HepG2 (cell line): ENCODE results near the gene SLC22A31. TPM values are rescaled to one million over a fixed set of nuclear protein-coding genes. Genes with fewer than 3 reads are reported as not detected.

Experiments used
- CEBPB ChIP-seq: IDR thresholded peaks from 2 replicates; pipeline ENCODE4 v1.6.1; 2011; ENCODE audit warnings: low read depth, low read length, improper control_type of control experiment, borderline replicate concordance
- EEA1 ChIP-seq: sonication (generic); formaldehyde crosslinking; IDR thresholded peaks from 2 replicates; pipeline ENCODE4 v1.5.1; 2020; ENCODE audit warnings: mild to moderate bottlenecking, missing genetic modification reagents, borderline replicate concordance
- HMG20B ChIP-seq: conservative IDR thresholded peaks from 2 replicates; pipeline ENCODE4 v1.6.1; 2016; ENCODE audit warnings: missing genetic modification reagents, missing compliant biosample characterization
- HNF4G ChIP-seq, 2 experiments: sonication (generic) in 1 of 2; formaldehyde crosslinking in 1 of 2; IDR thresholded peaks; 2 replicates each; pipeline versions ENCODE4 v1.4.0 to v1.6.1; 2011 to 2020; ENCODE audit warnings: borderline replicate concordance in 2 of 2, low read depth in 2 of 2, mild to moderate bottlenecking in 2 of 2, low read length in 1 of 2, missing genetic modification reagents in 1 of 2, moderate library complexity in 1 of 2
- KLF16 ChIP-seq, 2 experiments: sonication (generic) in 1 of 2; formaldehyde crosslinking in 1 of 2; IDR thresholded peaks; 2 replicates each; pipeline versions ENCODE4 v1.6.1 to v1.8.0; 2016 to 2023; ENCODE audit warnings: missing genetic modification reagents in 2 of 2, missing compliant biosample characterization in 1 of 2
- MED1 ChIP-seq: sonication (generic); formaldehyde crosslinking; IDR thresholded peaks from 2 replicates; pipeline ENCODE4 v1.4.0; 2020; ENCODE audit warnings: missing genetic modification reagents
- NR2F2 ChIP-seq: IDR thresholded peaks from 2 replicates; pipeline ENCODE4 v1.6.1; 2012; ENCODE audit warnings: low read depth, inconsistent platforms, borderline replicate concordance
- RCOR2 ChIP-seq: IDR thresholded peaks from 2 replicates; pipeline ENCODE4 v1.6.1; 2016; ENCODE audit warnings: missing biosample characterization, missing genetic modification reagents
- TBL1XR1 ChIP-seq: fragments of 150-350 bp; IDR thresholded peaks from 2 replicates; pipeline ENCODE4 v1.6.1; 2014; ENCODE audit warnings: borderline replicate concordance, low read length; ENCODE audit not compliant: partially characterized antibody
- ZNF207 ChIP-seq: fragments of 450-650 bp; IDR thresholded peaks from 2 replicates; pipeline ENCODE4 v1.6.1; 2016; ENCODE audit warnings: antibody characterized with exemption, borderline replicate concordance
- ZNF510 ChIP-seq: sonication (generic); formaldehyde crosslinking; IDR thresholded peaks from 2 replicates; pipeline ENCODE4 v1.4.0; 2020; ENCODE audit warnings: low read depth, mild to moderate bottlenecking, missing genetic modification reagents
- polyA plus RNA-seq, 8 experiments: library from polyadenylated mRNA; depleted of rRNA in 3 of 8; stranded (reverse) in 7 of 8; unstranded in 1 of 8; fragments of >200 nt; fragmentation: Illumina TruSeq in 4 of 8; extraction: Trizol in 4 of 8; gene quantifications; 2 replicates each; pipeline versions ENCODE4 v1.2.1 to v1.2.3, GENCODE V29; 2011 to 2016; ENCODE audit warnings: low read depth in 4 of 8, missing spikeins in 1 of 8, mixed read lengths in 1 of 8; ENCODE audit not compliant: insufficient read depth in 1 of 8
- total RNA-seq, 5 experiments: library from RNA; depleted of rRNA; stranded (reverse); fragments of >200 nt; fragmentation: Illumina TruSeq; extraction: Trizol; gene quantifications; 2 replicates each; pipeline ENCODE4 v1.2.3, GENCODE V29; 2016; ENCODE audit warnings: low read depth in 1 of 5
- TF ChIP-seq, protein P1 (sequence below): sonication (generic); formaldehyde crosslinking; IDR thresholded peaks from 2 replicates; pipeline ENCODE4 v1.4.0; 2020; ENCODE audit warnings: missing genetic modification reagents, borderline replicate concordance
- TF ChIP-seq, protein P2 (sequence below): sonication (generic); formaldehyde crosslinking; IDR thresholded peaks from 2 replicates; pipeline ENCODE4 v1.9.0; 2021; ENCODE audit warnings: missing genetic modification reagents, borderline replicate concordance
- TF ChIP-seq, protein P3 (sequence below): IDR thresholded peaks from 2 replicates; pipeline ENCODE4 v1.6.1; 2016; ENCODE audit warnings: mild to moderate bottlenecking
- TF ChIP-seq, protein P4 (sequence below): sonication (generic); formaldehyde crosslinking; IDR thresholded peaks from 2 replicates; pipeline ENCODE4 v1.4.0; 2020; ENCODE audit warnings: mild to moderate bottlenecking, missing genetic modification reagents
- TF ChIP-seq, protein P5 (sequence below): sonication (generic); formaldehyde crosslinking; conservative IDR thresholded peaks from 2 replicates; pipeline ENCODE4 v1.5.0; 2020; ENCODE audit warnings: missing genetic modification reagents

The SLC22A31 gene
- total and polyA plus RNA-seq, 2 of the 13 experiments (the other 11 are each of a cell fraction or from before 2014, with no cell fraction given), result 67.3 to 83.3 TPM

DNA sequence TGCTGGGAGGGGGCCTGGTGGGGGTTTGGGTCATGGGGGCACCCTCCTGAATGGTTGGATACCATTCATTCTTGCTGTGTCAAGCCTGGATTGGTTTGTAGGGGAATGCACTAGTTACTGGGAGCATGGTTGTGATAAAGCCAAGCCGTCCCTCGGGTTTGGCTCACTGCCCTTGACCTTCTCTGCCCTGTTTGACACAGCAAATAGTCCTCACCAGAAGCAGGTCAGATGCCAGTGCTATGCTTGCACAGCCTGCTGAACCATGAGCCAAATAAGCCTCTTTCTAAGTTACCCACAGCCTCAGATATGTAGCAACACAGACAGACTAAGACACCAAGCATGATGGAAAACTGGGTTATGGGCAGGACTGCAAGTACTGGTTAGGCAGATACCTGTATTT is 31.8 kb upstream of the SLC22A31 start (continued):
- TF ChIP-seq, protein P1, sequence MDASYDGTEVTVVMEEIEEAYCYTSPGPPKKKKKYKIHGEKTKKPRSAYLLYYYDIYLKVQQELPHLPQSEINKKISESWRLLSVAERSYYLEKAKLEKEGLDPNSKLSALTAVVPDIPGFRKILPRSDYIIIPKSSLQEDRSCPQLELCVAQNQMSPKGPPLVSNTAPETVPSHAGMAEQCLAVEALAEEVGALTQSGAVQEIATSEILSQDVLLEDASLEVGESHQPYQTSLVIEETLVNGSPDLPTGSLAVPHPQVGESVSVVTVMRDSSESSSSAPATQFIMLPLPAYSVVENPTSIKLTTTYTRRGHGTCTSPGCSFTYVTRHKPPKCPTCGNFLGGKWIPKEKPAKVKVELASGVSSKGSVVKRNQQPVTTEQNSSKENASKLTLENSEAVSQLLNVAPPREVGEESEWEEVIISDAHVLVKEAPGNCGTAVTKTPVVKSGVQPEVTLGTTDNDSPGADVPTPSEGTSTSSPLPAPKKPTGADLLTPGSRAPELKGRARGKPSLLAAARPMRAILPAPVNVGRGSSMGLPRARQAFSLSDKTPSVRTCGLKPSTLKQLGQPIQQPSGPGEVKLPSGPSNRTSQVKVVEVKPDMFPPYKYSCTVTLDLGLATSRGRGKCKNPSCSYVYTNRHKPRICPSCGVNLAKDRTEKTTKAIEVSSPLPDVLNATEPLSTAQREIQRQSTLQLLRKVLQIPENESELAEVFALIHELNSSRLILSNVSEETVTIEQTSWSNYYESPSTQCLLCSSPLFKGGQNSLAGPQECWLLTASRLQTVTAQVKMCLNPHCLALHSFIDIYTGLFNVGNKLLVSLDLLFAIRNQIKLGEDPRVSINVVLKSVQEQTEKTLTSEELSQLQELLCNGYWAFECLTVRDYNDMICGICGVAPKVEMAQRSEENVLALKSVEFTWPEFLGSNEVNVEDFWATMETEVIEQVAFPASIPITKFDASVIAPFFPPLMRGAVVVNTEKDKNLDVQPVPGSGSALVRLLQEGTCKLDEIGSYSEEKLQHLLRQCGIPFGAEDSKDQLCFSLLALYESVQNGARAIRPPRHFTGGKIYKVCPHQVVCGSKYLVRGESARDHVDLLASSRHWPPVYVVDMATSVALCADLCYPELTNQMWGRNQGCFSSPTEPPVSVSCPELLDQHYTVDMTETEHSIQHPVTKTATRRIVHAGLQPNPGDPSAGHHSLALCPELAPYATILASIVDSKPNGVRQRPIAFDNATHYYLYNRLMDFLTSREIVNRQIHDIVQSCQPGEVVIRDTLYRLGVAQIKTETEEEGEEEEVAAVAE, result peak; percentile 63; the same call in 1 of the 2 replicates
- TF ChIP-seq KLF16 (CRISPR knock-in tag; IDR thresholded peaks at IDR 0.05) (peak in 1 of 2 experiments; percentile 57; a peak in 1 of 4 replicates), EEA1 (CRISPR knock-in tag) (no peak), RCOR2 (CRISPR knock-in tag) (peak; percentile 59; the same call in 1 of the 2 replicates), HNF4G (IDR thresholded peaks at IDR 0.05; ENCODE audit: borderline replicate concordance, low read depth, low read length) (no peak; the same call in 1 of the 2 replicates), HNF4G (CRISPR knock-in tag; IDR thresholded peaks at IDR 0.05; ENCODE audit: borderline replicate concordance, low read depth) (peak; percentile 86), ZNF207 (no peak), NR2F2 (peak; percentile 97), CEBPB (peak; percentile 88), HMG20B (CRISPR knock-in tag) (0 out of 2 replicates have a peak, but pooled peaks have one; percentile 47), ZNF510 (CRISPR knock-in tag) (no peak), MED1 (CRISPR knock-in tag) (peak; percentile 80), TBL1XR1 (peak; percentile 70)
- TF ChIP-seq, protein P2, sequence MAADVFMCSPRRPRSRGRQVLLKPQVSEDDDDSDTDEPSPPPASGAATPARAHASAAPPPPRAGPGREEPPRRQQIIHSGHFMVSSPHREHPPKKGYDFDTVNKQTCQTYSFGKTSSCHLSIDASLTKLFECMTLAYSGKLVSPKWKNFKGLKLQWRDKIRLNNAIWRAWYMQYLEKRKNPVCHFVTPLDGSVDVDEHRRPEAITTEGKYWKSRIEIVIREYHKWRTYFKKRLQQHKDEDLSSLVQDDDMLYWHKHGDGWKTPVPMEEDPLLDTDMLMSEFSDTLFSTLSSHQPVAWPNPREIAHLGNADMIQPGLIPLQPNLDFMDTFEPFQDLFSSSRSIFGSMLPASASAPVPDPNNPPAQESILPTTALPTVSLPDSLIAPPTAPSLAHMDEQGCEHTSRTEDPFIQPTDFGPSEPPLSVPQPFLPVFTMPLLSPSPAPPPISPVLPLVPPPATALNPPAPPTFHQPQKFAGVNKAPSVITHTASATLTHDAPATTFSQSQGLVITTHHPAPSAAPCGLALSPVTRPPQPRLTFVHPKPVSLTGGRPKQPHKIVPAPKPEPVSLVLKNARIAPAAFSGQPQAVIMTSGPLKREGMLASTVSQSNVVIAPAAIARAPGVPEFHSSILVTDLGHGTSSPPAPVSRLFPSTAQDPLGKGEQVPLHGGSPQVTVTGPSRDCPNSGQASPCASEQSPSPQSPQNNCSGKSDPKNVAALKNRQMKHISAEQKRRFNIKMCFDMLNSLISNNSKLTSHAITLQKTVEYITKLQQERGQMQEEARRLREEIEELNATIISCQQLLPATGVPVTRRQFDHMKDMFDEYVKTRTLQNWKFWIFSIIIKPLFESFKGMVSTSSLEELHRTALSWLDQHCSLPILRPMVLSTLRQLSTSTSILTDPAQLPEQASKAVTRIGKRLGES (CRISPR knock-in tag), result no peak
- TF ChIP-seq, protein P3, sequence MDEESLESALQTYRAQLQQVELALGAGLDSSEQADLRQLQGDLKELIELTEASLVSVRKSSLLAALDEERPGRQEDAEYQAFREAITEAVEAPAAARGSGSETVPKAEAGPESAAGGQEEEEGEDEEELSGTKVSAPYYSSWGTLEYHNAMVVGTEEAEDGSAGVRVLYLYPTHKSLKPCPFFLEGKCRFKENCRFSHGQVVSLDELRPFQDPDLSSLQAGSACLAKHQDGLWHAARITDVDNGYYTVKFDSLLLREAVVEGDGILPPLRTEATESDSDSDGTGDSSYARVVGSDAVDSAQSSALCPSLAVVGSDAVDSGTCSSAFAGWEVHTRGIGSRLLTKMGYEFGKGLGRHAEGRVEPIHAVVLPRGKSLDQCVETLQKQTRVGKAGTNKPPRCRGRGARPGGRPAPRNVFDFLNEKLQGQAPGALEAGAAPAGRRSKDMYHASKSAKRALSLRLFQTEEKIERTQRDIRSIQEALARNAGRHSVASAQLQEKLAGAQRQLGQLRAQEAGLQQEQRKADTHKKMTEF, result peak; percentile 58; the same call in 1 of the 2 replicates
- TF ChIP-seq, protein P4, sequence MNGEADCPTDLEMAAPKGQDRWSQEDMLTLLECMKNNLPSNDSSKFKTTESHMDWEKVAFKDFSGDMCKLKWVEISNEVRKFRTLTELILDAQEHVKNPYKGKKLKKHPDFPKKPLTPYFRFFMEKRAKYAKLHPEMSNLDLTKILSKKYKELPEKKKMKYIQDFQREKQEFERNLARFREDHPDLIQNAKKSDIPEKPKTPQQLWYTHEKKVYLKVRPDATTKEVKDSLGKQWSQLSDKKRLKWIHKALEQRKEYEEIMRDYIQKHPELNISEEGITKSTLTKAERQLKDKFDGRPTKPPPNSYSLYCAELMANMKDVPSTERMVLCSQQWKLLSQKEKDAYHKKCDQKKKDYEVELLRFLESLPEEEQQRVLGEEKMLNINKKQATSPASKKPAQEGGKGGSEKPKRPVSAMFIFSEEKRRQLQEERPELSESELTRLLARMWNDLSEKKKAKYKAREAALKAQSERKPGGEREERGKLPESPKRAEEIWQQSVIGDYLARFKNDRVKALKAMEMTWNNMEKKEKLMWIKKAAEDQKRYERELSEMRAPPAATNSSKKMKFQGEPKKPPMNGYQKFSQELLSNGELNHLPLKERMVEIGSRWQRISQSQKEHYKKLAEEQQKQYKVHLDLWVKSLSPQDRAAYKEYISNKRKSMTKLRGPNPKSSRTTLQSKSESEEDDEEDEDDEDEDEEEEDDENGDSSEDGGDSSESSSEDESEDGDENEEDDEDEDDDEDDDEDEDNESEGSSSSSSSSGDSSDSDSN (CRISPR knock-in tag), result no peak
- TF ChIP-seq, protein P5, sequence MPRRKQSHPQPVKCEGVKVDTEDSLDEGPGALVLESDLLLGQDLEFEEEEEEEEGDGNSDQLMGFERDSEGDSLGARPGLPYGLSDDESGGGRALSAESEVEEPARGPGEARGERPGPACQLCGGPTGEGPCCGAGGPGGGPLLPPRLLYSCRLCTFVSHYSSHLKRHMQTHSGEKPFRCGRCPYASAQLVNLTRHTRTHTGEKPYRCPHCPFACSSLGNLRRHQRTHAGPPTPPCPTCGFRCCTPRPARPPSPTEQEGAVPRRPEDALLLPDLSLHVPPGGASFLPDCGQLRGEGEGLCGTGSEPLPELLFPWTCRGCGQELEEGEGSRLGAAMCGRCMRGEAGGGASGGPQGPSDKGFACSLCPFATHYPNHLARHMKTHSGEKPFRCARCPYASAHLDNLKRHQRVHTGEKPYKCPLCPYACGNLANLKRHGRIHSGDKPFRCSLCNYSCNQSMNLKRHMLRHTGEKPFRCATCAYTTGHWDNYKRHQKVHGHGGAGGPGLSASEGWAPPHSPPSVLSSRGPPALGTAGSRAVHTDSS, result no peak
